ENCODE results near the gene ZNF609. TPM values are rescaled to one million over a fixed set of nuclear protein-coding genes. Genes with fewer than 3 reads are reported as not detected.

The ZNF609 gene, protein sequence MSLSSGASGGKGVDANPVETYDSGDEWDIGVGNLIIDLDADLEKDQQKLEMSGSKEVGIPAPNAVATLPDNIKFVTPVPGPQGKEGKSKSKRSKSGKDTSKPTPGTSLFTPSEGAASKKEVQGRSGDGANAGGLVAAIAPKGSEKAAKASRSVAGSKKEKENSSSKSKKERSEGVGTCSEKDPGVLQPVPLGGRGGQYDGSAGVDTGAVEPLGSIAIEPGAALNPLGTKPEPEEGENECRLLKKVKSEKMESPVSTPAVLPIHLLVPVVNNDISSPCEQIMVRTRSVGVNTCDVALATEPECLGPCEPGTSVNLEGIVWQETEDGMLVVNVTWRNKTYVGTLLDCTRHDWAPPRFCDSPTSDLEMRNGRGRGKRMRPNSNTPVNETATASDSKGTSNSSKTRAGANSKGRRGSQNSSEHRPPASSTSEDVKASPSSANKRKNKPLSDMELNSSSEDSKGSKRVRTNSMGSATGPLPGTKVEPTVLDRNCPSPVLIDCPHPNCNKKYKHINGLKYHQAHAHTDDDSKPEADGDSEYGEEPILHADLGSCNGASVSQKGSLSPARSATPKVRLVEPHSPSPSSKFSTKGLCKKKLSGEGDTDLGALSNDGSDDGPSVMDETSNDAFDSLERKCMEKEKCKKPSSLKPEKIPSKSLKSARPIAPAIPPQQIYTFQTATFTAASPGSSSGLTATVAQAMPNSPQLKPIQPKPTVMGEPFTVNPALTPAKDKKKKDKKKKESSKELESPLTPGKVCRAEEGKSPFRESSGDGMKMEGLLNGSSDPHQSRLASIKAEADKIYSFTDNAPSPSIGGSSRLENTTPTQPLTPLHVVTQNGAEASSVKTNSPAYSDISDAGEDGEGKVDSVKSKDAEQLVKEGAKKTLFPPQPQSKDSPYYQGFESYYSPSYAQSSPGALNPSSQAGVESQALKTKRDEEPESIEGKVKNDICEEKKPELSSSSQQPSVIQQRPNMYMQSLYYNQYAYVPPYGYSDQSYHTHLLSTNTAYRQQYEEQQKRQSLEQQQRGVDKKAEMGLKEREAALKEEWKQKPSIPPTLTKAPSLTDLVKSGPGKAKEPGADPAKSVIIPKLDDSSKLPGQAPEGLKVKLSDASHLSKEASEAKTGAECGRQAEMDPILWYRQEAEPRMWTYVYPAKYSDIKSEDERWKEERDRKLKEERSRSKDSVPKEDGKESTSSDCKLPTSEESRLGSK (N-terminal part only)
- polyA plus RNA-seq (2013, experiment 1 of 2) = 22.7 TPM
- 24.2 TPM for polyA plus RNA-seq (2013, experiment 2 of 2)

DNA sequence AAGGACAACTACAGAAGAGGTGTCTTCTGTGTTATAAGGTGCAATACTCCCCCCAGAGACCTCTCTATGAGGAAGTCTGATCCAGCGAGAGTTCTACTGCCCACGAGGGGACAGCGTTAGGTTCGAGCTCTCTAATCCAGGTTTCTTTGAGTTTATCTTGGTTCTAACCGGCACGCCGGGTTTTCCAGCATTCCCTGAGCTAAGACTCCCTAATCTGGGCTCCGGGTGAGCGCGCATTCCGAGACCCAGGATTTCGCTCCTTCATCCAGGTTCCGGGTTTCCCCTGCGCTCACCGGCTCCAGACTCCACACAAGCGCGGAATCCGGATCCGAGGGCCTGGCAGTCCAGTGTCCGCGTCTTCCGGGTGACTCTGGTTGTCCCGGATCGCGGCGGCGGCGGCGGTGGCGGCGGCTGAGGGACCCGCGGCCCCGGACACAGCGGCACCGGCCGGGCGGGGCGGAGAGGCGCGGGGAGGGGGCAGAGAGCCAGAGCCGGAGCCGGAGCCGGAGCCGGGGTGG lies at the start of gene ZNF609:
ZNF609 (plus strand) TSS at position 373 of the 518 bp plus-strand sequence. CDS start 38,842 bp downstream, outside the sequence.
- H3K36me3 ChIP-seq (ENCODE audit: insufficient read depth, low read length) = 0 out of 2 replicates have a peak, but pooled peaks cover 2% of the 10 kb centered on the region
- no peaks in the 10 kb centered on the region for H3K27me3 ChIP-seq (ENCODE audit: insufficient read depth, low read length)
- H3K4me1 ChIP-seq (ENCODE audit: insufficient read depth, low read length) = peaks cover 33% of the 10 kb centered on the region
- H3K4me3 ChIP-seq (ENCODE audit: low read length) = peak within 1 kb of the TSS; percentile 82
- H3K27ac ChIP-seq (ENCODE audit: low read depth, low read length) = peak within 1 kb of the TSS; percentile 51
- peak within 1 kb of the TSS; percentile 80 for H3K9ac ChIP-seq (ENCODE audit: low read depth, low read length)
- WGBS = 1% methylated on average over 42 of the region's 45 CpGs
- no peaks in the 10 kb centered on the region for H3K9me3 ChIP-seq (ENCODE audit: insufficient read depth, low read depth, low read length)

DNA sequence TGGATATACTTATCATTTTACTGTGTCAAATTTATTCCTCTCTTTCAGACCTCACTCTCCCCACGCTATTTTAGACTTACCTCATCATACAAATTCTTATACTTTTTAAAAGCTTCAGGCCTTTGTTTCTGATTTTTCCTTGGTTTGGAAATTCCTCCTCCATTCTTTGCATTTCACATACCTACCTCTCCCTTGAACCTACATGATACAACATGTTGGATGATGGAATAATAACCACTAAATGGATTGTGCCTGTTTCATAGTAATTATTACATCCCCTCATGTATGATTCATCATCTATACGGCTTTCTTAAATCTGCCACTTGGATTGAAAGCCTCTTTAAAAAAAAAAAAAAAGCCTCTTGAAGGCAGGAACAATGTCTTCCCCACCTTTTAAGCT lies 48.2 kb upstream of the ZNF609 start:
- no peaks in the 10 kb centered on the region for H3K4me1 ChIP-seq (ENCODE audit: insufficient read depth, low read length)
- H3K27ac ChIP-seq (ENCODE audit: low read depth, low read length) = no peak overlapping the region
- peaks cover 77% of the 10 kb centered on the region for H3K36me3 ChIP-seq (ENCODE audit: insufficient read depth, low read length)
- H3K9ac ChIP-seq (ENCODE audit: low read depth, low read length) = no peak overlapping the region
- H3K9me3 ChIP-seq (ENCODE audit: insufficient read depth, low read depth, low read length) = no peaks in the 10 kb centered on the region
- H3K4me3 ChIP-seq (ENCODE audit: low read length) = no peak overlapping the region
- 90% methylated on average over 2 of the region's 2 CpGs for WGBS
- H3K27me3 ChIP-seq (ENCODE audit: insufficient read depth, low read length) = no peaks in the 10 kb centered on the region

DNA sequence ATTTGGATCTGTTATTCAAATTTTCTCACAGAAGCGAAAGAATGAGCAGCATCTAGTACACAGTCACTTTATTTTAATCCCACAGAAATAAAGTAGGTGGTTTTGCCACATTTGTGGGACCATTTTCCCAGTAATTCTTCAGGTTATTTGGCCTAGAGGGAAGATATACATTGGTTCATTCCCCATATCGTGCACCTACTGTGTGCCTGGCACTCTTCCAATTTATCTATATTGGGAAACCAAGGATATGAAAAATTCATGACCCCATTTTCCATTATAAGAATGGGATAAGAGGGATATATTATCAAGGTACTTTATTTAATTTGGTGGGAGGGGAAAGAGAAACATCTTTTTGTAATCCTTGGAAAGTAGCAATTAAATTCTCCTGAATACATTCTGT lies 37.7 kb upstream of the ZNF609 start:
- Histone ChIP-seq H3K4me1 (ENCODE audit: insufficient read depth, low read length) (no peaks in the 10 kb centered on the region), H3K9me3 (ENCODE audit: insufficient read depth, low read depth, low read length) (no peaks in the 10 kb centered on the region), H3K4me3 (ENCODE audit: low read length) (no peak overlapping the region), H3K36me3 (ENCODE audit: insufficient read depth, low read length) (peaks cover 60% of the 10 kb centered on the region), H3K27ac (ENCODE audit: low read depth, low read length) (no peak overlapping the region), H3K27me3 (ENCODE audit: insufficient read depth, low read length) (no peaks in the 10 kb centered on the region), H3K9ac (ENCODE audit: low read depth, low read length) (no peak overlapping the region)
- WGBS = 80% methylated on average over 1 of the region's 2 CpGs

DNA sequence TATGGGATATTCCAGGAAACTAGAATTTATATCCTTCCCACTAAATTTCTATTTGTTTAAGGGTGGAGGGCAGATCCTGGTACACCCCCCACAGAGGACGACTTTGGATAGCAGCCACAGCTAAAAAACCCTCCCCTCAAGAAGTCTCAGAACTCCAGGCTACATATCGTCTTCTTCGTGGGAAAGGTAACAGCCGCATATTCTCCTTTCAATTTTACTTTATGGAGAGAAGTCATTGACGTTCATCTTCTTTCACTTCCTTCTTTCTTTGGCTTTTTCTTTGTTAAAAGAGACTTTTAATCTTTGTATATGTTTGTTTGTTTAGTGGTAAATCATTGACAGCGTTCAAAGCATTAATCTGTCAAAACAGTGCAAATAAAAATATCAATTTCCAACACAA lies 36.4 kb upstream of the ZNF609 start:
- Histone ChIP-seq H3K9ac (ENCODE audit: low read depth, low read length) (no peak overlapping the region), H3K27me3 (ENCODE audit: insufficient read depth, low read length) (no peaks in the 10 kb centered on the region), H3K36me3 (ENCODE audit: insufficient read depth, low read length) (peaks cover 50% of the 10 kb centered on the region), H3K27ac (ENCODE audit: low read depth, low read length) (no peak overlapping the region), H3K4me1 (ENCODE audit: insufficient read depth, low read length) (no peaks in the 10 kb centered on the region), H3K4me3 (ENCODE audit: low read length) (no peak overlapping the region), H3K9me3 (ENCODE audit: insufficient read depth, low read depth, low read length) (no peaks in the 10 kb centered on the region)
- 100% methylated on average over 4 of the region's 6 CpGs for WGBS

DNA sequence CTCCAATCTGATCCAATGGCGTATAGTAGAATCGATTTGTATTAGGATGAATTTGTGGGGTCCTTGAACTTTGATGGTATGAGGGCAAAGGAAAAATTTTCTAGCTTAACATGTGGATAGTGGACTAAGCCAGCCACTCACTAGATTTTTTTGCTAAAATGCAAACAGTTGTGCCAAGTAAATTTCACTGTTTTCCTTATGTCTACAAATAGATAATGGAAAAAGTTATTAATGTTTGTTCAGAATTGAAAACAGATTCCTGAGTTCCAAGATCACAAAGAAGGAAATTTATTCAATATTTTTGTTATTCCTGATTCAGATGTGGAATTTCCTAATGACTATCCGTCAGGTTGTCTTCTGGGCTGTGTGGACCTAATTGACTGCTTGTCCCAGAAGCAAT lies 35.2 kb upstream of the ZNF609 start:
- 98% methylated on average over 3 of the region's 3 CpGs for WGBS
- no peaks in the 10 kb centered on the region for H3K9me3 ChIP-seq (ENCODE audit: insufficient read depth, low read depth, low read length)
- peaks cover 11% of the 10 kb centered on the region for H3K4me1 ChIP-seq (ENCODE audit: insufficient read depth, low read length)

DNA sequence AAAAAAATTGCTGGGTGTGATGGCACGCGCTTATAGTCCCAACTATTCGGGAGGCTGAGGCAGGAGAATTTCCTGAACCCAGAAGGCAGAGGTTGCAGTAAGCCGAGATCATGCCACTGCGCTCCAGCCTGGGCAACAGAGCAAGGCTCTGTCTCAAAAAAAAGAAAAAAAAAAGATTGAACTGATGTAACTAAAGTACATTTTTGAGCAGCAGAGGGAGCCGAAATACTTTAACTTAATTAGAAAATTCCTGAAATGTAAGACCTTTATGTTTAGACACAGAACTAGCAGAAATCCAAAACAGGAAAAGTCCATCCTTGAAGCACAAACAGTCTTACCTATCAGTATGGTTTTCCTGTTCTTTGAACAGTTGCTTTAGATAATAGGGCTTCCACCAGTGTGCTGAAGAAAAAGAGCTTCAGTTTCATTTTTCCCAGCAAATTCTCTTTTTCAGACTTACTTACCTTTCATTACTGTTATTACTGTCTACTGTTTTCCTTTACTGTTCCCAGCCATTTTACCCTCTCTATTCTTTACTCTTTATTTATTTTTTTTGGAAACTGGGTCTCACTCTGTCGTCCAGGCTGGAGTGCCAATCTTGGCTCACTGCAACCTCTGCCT lies 33.4 kb upstream of the ZNF609 start:
- Histone ChIP-seq H3K9me3 (ENCODE audit: insufficient read depth, low read depth, low read length) (no peaks in the 10 kb centered on the region), H3K27me3 (ENCODE audit: insufficient read depth, low read length) (no peaks in the 10 kb centered on the region), H3K4me1 (ENCODE audit: insufficient read depth, low read length) (peaks cover 18% of the 10 kb centered on the region), H3K4me3 (ENCODE audit: low read length) (no peak overlapping the region), H3K36me3 (ENCODE audit: insufficient read depth, low read length) (peaks cover 42% of the 10 kb centered on the region), H3K9ac (ENCODE audit: low read depth, low read length) (no peak overlapping the region), H3K27ac (ENCODE audit: low read depth, low read length) (no peak overlapping the region)
- WGBS = 95% methylated on average over 7 of the region's 7 CpGs

More for the DNA sequence above, 35.2 kb upstream of the ZNF609 start:
- no peaks in the 10 kb centered on the region for H3K27me3 ChIP-seq (ENCODE audit: insufficient read depth, low read length)
- no peak overlapping the region for H3K27ac ChIP-seq (ENCODE audit: low read depth, low read length)
- no peak overlapping the region for H3K9ac ChIP-seq (ENCODE audit: low read depth, low read length)
- no peak overlapping the region for H3K4me3 ChIP-seq (ENCODE audit: low read length)
- peaks cover 48% of the 10 kb centered on the region for H3K36me3 ChIP-seq (ENCODE audit: insufficient read depth, low read length)

DNA sequence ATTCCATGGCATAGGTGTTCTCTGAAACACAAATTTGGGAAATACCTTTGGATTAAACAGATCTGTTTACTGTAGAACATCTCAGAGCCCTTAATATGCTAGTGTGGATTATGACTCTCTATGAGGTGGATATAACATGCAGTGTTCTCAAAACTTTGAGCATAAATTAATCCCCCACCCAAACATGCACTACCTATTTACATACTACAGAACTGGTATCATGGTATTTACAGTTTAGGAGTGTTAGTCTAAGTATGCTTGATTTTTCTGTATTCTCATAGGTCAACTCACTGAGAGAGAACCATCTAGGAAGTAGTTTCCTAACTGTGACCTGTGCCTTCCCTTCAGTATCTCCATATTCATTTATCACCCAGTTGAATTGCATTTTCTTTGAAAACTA lies 30.9 kb upstream of the ZNF609 start:
- Histone ChIP-seq H3K9ac (ENCODE audit: low read depth, low read length) (no peak overlapping the region), H3K4me1 (ENCODE audit: insufficient read depth, low read length) (peaks cover 18% of the 10 kb centered on the region), H3K4me3 (ENCODE audit: low read length) (no peak overlapping the region)

DNA sequence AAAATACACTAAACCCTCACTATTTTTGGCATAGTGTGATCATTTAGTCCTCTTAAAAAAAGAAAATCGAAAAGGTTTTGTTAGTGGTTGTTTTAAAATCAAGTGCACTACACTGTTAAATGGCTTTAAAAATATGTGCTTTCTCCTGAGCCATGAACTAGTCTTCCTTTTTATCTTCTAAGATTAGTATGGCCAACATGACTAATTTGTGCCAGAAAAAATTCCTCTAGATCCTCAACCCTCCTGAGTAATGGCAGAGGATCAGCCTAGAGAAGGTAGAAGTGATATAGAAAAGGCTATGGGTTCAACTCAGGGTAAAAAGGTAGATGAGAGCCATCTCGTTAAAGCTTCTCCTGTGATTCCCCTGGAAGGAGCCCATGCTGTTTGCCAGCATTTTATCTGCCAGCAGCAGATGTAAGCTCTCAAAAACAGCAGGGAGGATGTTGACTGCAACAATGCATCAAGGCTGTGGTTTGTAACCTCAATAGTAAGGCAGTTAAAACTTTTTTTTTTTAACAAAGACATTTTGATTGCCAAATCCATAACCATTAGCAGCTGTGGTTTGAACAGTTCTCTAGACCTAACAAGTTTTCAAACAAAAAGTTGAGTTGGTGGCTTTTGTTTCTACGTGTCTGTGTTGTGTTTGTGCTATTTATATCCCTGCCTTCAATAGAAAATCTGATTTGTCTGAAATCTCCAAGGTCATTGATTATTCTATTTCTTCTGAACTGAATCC lies 30.2 kb upstream of the ZNF609 start:
- H3K4me3 ChIP-seq (ENCODE audit: low read length) = no peak overlapping the region
- peak overlapping the region; percentile 11; the same call in 1 of the 2 replicates for H3K27ac ChIP-seq (ENCODE audit: low read depth, low read length)
- no peaks in the 10 kb centered on the region for H3K9me3 ChIP-seq (ENCODE audit: insufficient read depth, low read depth, low read length)
- H3K36me3 ChIP-seq (ENCODE audit: insufficient read depth, low read length) = peaks cover 16% of the 10 kb centered on the region
- 0% methylated on average over 1 of the region's 3 CpGs for WGBS
- no peak overlapping the region for H3K9ac ChIP-seq (ENCODE audit: low read depth, low read length)
- H3K4me1 ChIP-seq (ENCODE audit: insufficient read depth, low read length) = peaks cover 18% of the 10 kb centered on the region
- no peaks in the 10 kb centered on the region for H3K27me3 ChIP-seq (ENCODE audit: insufficient read depth, low read length)

More for the DNA sequence above, 30.9 kb upstream of the ZNF609 start:
- H3K9me3 ChIP-seq (ENCODE audit: insufficient read depth, low read depth, low read length) = no peaks in the 10 kb centered on the region
- no peak overlapping the region for H3K27ac ChIP-seq (ENCODE audit: low read depth, low read length)
- H3K27me3 ChIP-seq (ENCODE audit: insufficient read depth, low read length) = no peaks in the 10 kb centered on the region
- H3K36me3 ChIP-seq (ENCODE audit: insufficient read depth, low read length) = peaks cover 22% of the 10 kb centered on the region

DNA sequence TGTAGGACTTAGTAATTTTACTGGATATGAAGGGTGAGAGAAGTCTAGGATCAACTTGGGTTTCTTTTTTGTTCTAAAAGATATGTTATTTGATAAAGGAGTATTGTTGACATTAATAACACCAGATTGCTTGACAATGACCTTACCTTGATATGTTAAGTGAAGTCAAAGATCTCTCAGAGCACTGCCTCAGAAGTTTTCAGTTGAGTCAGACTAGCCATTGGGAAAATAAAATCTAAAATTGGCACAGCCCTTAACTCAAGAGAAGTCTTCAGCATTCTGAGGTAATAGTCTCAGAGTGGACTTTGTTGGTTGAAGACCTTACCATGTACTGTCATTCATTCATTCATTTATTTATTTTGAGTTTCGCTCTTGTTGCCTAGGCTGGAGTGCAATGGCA lies 22.4 kb upstream of the ZNF609 start:
- WGBS = 96% methylated on average over 1 of the region's 1 CpG

More for the DNA sequence above, 22.4 kb upstream of the ZNF609 start:
- Histone ChIP-seq H3K4me1 (ENCODE audit: insufficient read depth, low read length) (no peaks in the 10 kb centered on the region), H3K9ac (ENCODE audit: low read depth, low read length) (no peak overlapping the region), H3K27me3 (ENCODE audit: insufficient read depth, low read length) (no peaks in the 10 kb centered on the region), H3K9me3 (ENCODE audit: insufficient read depth, low read depth, low read length) (no peaks in the 10 kb centered on the region), H3K4me3 (ENCODE audit: low read length) (no peak overlapping the region), H3K27ac (ENCODE audit: low read depth, low read length) (no peak overlapping the region), H3K36me3 (ENCODE audit: insufficient read depth, low read length) (no peaks in the 10 kb centered on the region)
